HG03520 (cell line): Measurements from ENCODE around the gene SLFN12L.

Experiments
- ATAC-seq: cut with Tn5 transposase; IDR thresholded peaks from one replicate; pipeline ENCODE4 v1.9.1; 2021; ENCODE audit warnings: mild to moderate bottlenecking, moderate library complexity; ENCODE audit not compliant: unreplicated experiment

SLFN12L gene

DNA sequence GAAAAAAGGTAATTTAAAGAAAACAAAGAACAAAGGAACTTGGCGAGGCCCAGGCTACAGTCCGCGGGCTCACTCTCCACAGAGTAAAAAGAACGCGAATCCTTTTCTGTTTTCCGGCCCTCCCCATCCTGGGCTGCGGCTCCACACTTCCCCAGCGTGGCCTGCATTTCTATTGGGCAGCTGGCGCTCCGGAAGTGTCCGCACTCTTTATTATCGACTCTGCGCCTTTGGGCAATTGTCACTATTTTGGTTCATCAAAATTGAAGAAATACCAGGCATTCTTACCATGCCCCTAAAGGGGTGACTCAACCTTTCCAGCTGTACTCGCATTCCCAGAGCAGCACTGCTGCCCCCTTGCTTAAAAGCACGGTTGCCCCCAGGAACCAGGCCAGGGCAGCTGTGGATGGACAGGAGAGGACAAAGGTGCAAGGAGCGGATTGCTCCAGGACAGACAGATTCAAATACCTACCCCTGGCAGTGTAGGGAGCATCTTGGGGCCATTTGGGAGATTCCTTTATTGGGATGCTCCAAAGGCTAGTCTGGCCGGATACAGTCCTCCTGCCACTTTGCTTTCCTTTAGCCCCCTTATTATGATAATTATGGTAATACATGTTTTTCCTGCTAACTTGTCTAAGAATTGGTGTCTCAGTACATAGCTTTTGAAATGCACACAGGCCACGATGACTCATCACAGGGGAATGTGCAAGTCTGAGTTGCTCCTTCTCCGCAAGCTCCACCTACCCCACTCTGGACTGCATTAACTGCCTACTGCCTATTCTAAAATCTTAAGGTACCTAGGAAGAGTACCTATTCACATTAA lies 104.2 kb downstream of the SLFN12L start:
- no peak for ATAC-seq

DNA sequence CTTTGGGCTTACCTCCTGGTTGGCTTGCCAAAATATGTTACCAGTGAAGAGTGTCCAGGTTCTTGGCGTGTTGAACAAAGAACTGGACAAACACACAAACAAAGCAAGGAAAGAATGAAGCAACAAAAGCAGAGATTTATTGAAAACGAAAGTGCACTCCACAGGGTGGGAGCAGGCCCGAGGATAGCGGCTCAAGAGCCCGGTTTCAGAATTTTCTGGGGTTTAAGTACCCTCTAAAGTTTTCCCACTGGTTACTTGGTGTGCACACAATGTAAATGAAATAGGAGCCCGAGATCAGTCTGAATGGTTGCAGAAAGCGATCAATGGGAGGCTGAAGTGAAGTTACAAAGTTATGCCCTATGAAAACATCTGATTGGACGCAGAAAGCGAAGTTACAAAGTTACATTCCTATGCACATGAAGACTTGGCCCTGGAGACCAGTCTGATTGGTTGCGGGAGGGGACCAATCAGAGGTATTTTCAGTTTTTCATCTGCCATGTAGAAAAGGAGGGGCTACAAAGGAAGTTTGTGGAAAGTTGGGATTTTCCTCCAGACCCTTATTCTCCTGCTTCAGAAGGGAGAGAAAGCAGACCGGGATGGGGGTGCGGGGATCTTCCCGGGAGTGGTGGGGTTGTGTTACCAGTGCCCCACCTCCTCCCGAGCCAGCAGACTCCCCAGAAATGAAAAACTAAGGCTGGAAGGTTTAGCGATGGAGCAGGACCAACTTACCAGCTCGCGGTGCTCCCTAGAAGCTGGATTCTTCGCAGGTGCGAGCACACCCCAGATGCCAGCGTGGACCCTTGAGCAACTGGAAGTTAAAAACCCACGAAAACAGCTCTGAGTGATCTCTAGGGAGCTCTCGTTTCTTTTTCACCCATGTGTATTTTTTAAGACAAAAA lies 105.1 kb downstream of the SLFN12L start, which contains the start of gene SLFN12:
Gene SLFN12 (minus strand): TSS at position 325 of the 899 bp plus-strand sequence. CDS start 9,472 bp downstream, outside the sequence.
- ATAC-seq, result peak; percentile 70

DNA sequence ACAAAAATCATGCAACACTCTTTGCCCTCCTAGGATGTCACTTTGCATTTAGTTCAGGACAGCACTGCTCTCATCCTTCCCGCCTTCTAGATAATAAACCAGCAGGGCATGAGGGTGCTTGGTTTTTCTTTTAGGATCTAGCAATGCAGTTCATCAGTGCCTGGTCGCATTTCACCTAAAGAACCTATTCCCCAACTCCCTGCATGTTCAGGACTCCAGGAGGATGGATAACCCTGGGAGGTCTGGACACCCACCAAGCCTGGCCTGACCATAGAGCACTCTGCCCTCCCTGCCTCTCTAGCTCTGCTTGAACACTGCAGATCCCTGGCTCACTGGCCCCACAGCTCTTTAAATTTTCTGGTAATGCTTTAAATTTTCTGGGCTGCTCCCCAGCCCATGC lies 107.8 kb downstream of the SLFN12L start:
- ATAC-seq, result no peak

DNA sequence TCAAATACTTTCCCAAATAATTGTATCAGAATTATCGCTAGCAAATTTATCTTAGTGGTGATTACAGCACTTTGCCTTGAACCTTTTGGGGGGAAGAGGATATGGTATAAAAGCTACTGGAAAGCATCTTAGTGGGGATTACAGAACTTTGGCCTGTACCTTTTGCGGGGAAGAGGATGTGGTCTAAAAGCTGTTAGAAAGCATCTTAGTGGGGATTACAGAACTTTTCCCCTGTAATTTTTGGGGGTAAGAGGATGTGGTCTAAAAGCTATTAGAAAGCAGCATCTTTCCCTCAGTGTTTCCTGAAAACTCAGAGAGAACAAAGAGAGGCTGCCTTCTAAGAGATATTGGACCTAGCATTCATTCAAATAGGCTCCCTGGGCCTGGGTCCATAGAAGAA lies 109.2 kb downstream of the SLFN12L start:
- no peak for ATAC-seq

DNA sequence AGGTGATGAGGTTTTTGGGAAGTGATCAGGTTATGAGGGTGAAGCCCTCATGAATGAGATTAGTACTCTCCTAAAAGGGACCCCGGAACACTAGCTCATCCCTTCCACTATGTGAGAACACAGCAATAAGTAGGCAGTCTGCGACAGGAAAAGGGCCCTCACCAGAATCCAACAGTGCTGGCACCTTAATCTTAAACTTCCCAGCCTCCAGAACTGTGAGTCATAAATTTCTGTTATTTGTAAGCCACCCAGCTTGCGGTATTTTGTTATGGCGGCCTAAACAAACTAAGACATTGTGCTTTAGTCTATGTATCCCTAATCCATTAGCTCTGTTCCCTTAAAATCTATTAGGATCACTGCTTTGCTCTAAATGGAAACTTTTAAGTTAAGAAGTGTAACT lies 113.7 kb downstream of the SLFN12L start:
- no peak for ATAC-seq
